Stimulated activated CD4-positive, alpha-beta T cell treated with anti-CD3 and anti-CD28 coated beads, TNF-alpha, amount 100 ng/mL, for 24 hours (primary cell): ENCODE results near the gene OLIG2.

Experiments
- DNase-seq, 3 experiments: peaks; one replicate each; pipeline ENCODE4 v3.0.0-alpha.2; 2020; ENCODE audit warnings: low read depth in 3 of 3

OLIG2 gene

GRCh38 chr21:33064623-33065390 lies 39.1 kb downstream of the OLIG2 start:
- no peak for DNase-seq

DNA sequence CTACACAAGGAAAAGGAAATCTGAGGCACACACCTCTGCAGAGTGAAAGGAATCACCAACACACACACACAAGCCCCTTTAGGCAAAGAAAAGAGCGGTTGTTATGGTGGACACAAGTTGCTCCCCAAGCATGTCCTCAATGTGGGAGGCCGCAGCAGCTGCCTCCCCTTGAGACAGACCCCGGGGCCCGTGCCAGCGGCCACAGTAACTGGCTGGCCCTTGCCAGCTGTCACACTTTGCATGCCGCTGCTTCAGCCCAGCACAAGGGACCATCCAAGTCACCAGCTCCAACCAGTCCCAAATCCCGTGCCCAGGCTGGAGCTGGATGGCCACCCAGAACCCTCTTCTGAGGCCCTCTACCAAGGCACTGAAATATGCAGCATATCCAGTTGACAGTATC lies 41.3 kb downstream of the OLIG2 start:
- DNase-seq, result no peak

- no peak for DNase-seq
Observed at GRCh38 chr21:33067457-33067856, 41.7 kb downstream of the OLIG2 start.

- no peak for DNase-seq
Observed at GRCh38 chr21:33069243-33069642, 43.5 kb downstream of the OLIG2 start.

- DNase-seq, result no peak
Observed at GRCh38 chr21:33069645-33069993, 43.9 kb downstream of the OLIG2 start.

DNA sequence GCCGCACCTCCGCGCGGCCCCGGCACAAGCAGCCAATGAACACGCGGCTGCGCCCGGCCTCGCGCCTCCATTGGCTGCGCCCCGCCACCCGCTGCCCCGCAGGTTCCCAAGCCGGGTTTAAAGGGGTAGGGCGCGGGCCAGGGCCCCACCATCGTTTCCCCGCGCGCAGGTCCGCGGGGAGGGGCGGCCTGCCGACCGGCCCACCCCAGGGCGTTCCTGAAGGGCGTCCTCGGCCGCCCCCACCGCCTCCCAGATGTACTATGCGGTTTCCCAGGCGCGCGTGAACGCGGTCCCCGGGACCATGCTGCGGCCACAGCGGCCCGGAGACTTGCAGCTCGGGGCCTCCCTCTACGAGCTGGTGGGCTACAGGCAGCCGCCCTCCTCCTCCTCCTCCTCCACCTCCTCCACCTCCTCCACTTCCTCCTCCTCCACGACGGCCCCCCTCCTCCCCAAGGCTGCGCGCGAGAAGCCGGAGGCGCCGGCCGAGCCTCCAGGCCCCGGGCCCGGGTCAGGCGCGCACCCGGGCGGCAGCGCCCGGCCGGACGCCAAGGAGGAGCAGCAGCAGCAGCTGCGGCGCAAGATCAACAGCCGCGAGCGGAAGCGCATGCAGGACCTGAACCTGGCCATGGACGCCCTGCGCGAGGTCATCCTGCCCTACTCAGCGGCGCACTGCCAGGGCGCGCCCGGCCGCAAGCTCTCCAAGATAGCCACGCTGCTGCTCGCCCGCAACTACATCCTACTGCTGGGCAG lies 44.4 kb downstream of the OLIG2 start, which contains the start of gene OLIG1:
TSS of gene OLIG1 (plus strand) at position 148 of the 750 bp plus-strand sequence. CDS start at position 254, 106 bp downstream.
- peak in 2 of 3 experiments; percentile 19 to 55 for DNase-seq

GRCh38 chr21:33070744-33070997 lies 44.9 kb downstream of the OLIG2 start:
- DNase-seq, result no peak

GRCh38 chr21:33070998-33071769 lies 45.4 kb downstream of the OLIG2 start:
- DNase-seq, result peak in 1 of 3 experiments; percentile 26

- DNase-seq, result no peak
Observed at GRCh38 chr21:33071770-33072306, 46.1 kb downstream of the OLIG2 start.

GRCh38 chr21:33073636-33074035 lies 47.9 kb downstream of the OLIG2 start:
- no peak for DNase-seq

DNA sequence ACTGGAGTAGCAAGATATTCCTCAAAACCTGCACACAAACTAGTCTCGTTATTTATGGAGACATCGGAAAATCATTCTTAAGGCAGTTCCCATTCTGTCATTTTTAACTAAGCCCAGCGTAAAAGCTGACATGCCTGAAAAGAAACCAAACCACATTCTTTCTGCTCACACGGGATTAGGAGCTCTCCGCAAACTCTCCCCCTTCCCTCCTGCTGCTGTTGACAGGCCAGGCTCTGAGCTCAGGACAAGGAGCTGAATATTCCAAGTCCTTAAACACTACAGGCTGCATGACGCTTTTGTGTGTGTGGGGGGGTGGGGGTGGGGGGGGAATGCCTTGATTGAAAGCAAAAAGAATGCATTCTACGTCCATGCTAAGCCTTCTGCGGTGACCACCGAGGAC lies 49.4 kb downstream of the OLIG2 start:
- no peak for DNase-seq

DNA sequence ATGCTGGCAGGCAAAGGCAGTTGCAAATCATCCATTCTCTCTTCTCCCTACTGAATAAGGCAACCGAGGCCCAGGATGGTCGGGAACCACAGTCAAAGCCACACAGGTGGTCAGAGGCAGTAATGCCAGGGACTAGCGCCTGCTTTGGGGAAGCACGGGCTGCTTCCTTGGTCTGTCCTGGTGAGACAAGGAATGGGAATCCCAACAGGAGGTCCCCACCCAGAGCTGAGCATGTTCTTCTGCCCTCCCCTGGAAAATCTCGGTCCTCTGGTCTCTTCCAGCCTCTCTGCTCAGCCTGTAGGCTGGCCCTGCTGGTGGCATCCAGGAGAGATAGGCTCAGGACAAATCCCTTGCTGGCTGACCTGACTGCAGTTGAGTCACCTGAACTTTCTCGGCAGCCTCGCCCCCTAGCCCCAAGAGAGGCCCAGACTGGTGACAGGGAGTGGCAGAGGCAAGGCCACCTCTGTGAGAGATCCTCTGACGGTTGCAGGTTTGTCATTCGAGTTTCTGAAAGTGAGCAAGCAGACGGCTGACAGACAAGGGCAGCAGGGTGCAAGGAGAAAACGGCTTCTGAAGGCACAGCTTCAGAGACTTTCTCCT lies 50.0 kb downstream of the OLIG2 start:
- no peak for DNase-seq

DNA sequence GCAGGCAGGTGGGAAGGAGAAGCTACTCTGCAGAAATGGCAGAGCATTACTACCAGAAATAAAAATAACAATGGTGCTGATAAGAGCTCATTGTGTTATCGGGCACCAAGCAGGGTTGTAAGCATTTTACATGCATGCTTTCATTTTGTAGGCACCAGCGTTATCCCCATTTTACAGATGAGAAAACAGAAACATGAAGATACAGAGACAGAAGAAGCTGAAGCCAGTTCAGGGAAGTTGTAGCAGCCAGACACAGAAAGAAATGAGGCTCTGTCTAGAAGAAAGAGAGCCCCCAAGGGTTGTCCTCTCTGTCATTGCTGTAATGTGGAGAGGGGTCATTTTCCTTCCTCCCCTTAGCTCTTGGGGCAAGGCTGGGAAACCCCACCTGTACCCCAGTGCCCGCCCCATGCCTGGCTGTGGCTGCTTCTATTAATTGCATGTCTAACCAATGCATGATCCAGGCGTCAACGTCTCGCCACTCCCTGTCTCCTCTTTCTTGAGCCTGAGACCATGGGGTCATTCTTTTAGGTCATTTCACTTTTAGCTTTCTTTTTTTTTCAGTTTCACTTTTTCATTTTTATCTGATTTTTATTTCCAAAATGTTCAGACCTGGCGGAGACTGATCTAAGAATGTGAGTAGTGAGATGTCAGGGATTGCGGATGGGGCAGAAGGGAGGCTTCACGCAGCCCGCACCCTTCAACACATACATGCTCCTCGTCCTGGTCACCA lies 51.0 kb downstream of the OLIG2 start:
- DNase-seq, result no peak
